Activated naive CD8-positive, alpha-beta T cell treated with anti-CD3 and anti-CD28 coated beads, Interleukin-2, amount 50 U/mL, for 16 hours (primary cell): ENCODE measurements around the gene DRAXIN.

Experiments used
- DNase-seq: peaks from one replicate; pipeline ENCODE4 v3.0.0-alpha.2; 2020; ENCODE audit warnings: low read depth, low spot score

The DRAXIN gene

GRCh38 chr1:11657654-11658053, 33.9 kb upstream of the DRAXIN start:
- no peak for DNase-seq

DNA sequence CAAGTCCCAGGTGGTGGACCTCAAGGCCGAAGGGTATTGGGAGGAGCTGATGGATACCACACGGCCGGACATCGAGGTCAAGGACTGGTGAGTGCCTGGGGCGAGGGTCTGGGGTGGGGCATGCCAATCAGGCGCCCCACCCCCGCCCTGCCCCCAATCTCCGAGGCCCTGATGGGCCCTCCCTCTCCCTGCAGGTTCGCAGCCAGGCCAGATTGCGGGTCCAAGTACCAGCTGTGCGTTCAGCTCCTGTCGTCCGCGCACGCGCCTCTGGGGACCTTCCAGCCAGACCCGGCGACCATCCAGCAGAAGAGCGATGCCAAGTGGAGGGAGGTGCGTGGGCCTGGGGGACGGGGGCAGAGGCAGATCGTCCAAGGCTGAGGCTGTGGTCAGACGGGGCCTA, 33.0 kb upstream of the DRAXIN start:
- no peak for DNase-seq

GRCh38 chr1:11659748-11660147, 31.8 kb upstream of the DRAXIN start:
- DNase-seq: no peak

GRCh38 chr1:11661103-11661502, 30.4 kb upstream of the DRAXIN start:
- DNase-seq: no peak

DNA sequence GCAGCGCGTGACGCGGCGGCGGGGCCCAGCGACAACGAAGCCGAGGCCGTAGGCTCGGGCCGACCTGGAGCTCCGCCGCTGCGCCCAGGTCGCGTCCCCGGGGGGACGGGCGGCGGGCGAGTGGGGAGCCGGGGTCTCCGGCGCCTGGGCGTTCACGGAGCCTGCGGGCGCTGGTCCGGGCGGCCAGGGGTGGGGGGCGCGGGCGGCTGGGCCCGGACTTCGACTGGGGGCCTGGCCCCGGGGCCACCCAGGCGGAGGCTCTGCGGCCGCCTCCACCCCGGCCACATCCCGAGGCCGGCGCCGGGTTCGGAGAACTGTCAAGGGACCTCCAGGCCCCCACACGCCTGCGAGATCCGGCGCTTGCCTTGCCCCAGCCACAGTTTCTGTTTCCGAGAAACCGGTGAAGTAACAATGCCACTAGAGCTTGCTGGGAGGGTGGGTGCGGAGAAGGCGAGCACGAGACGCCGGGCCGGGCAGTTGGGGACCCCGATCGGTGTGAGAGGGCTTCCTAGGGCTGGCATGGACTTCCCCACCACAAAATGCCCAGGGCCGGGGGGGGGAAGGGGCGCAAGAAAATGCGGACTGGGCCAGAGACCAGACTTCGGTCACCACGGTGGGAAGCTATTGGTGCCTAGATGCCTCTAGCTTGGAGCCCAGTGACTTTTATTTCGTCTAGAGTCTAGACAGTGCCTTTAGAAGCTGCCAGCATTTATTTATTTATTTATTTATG, 27.0 kb upstream of the DRAXIN start:
- DNase-seq: peak; percentile 28

GRCh38 chr1:11668516-11668915, 23.0 kb upstream of the DRAXIN start:
- no peak for DNase-seq

GRCh38 chr1:11670747-11671146, 20.8 kb upstream of the DRAXIN start:
- no peak for DNase-seq

DNA sequence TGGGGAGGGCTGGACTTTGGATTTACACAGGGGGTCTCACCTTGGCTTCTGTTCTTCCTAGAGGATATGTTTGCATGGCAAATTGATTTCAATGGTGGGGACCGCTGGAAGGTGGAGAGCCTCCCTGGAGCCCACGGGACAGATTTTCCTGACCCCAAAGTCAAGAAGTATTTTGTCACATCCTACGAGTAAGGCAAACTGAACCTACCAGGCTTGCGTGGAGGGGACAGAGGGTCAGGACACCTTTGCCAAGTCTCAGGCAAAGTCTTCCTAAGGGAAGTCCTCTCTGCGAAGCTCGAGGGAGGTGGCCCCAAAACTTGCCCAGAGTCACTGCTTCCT, 20.3 kb upstream of the DRAXIN start:
- no peak for DNase-seq

DNA sequence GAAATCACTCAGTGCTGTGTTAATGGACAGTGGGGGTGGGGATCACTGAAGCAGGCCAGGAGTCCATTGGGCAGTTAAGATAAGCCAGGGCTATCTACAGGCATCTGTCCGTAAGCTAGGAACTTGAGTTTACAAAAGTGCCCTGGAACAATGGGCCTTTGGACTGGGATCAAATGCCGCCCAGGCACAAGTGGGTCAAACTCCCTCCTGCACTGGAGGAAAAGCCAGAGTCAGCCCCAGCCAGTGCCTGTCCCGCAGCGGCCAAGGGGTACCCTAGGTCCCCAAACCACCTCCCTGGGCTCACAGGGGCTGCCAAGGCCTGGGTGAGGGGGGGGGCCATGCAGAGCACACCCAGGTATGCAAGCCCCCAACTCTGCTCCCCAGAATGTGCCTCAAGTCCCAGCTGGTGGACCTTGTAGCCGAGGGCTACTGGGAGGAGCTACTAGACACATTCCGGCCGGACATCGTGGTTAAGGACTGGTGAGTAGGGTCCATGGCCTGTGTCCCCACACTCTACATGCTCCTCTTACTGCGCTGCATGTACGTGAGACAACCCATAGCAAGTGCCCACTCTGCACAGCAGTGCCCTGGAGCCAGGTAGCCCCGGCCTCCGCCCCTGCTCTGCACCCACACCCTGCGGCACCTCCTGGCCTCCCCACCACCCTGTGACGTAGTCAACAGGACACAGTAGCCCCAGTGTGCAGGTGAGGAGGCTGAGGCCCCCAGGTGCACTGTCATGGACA, 19.8 kb upstream of the DRAXIN start:
- no peak for DNase-seq

DNA sequence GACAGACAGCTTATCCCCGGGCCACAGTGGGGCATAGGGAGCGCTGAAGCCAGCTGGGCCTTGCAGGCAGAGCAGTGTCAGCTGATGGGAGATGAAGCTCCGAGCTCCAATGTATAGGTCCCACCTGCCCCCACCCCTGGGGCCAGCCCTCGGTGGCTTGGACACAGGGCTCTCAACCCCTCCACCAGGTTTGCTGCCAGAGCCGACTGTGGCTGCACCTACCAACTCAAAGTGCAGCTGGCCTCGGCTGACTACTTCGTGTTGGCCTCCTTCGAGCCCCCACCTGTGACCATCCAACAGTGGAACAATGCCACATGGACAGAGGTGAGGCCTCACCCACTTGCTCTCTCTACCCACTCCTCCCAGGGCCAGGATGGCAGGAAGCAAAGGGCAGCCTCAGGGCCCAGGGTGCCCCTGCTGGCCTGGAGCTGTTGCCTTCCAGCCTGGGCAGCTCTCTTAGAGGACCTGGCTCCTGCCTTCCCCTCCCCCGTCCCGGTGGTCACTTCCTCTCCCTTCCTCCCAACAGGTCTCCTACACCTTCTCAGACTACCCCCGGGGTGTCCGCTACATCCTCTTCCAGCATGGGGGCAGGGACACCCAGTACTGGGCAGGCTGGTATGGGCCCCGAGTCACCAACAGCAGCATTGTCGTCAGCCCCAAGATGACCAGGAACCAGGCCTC, 18.3 kb upstream of the DRAXIN start:
- DNase-seq: no peak

GRCh38 chr1:11674488-11674887, 17.0 kb upstream of the DRAXIN start:
- no peak for DNase-seq

- no peak for DNase-seq
Measured at GRCh38 chr1:11675325-11675724, 16.2 kb upstream of the DRAXIN start.

- DNase-seq: no peak
Measured at GRCh38 chr1:11676386-11677103, 15.0 kb upstream of the DRAXIN start.

- DNase-seq: no peak
Measured at GRCh38 chr1:11678442-11678841, 13.1 kb upstream of the DRAXIN start.

- no peak for DNase-seq
Measured at GRCh38 chr1:11680270-11681070, 11.0 kb upstream of the DRAXIN start.

GRCh38 chr1:11681071-11681771, 10.3 kb upstream of the DRAXIN start, which contains the start of gene MAD2L2:
Gene MAD2L2 (minus strand): TSS chr1:11681148. CDS start chr1:11680601, 547 bp downstream.
- DNase-seq: peak; percentile 81

DNA sequence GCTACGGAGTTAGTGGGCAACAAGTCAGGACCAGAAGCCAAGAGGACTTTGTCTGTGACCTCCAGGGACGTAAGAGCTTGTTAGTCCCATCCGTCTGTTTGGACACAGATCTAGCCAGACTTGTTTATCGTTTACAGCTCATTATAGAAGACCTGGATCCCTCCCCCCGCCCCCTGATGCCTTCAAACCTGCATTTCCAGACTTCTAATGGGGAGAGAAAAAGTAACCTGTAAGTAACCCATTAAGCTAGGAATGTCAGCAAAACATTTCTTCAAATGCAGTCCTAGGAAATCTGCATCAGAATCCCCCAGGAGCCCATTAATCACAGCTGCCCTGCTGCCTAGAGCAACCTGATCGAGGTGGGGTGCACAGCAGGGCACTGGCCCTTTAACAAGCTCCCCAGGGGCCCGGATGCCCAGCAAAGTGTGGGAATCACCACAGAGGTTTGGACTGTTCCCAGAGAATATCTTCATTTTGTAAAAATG, 9.2 kb upstream of the DRAXIN start:
- no peak for DNase-seq

- no peak for DNase-seq
Measured at GRCh38 chr1:11682799-11683198, 8.7 kb upstream of the DRAXIN start.

DNA sequence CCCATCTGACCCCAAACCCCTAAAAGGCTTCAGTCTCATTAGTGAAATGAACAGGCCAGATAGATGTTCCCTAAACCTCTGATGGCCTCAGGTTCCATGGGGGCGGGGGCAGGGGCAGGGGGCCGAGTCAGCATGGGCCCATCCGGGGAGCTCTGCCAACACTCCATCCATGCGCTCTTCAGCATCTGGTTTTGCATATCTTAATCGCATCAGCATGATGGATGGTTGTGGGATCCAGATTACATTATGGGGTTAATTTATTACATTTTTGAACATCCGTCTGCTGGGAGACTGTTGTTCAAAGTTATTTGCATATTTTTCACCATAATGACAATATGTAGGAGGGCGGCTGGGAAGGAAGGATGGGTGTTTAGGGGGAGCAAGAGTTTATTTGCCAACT, 7.4 kb upstream of the DRAXIN start:
- DNase-seq: no peak

GRCh38 chr1:11685210-11685752, 6.2 kb upstream of the DRAXIN start:
- DNase-seq: no peak
